NCI-H1417 (cell line): Measurements from ENCODE around the gene PRB2.
A peak's percentile ranks its signal among the peaks of the same experiment; 100 is the strongest.
"Not testable (repeated sequence)": the region's sequence is repeated elsewhere in the genome, so short reads cannot be mapped to it uniquely, and the experiment has no call there.

Source experiments
- DNase-seq, 3 experiments: peaks; one replicate each; lab custom pipeline; 2025; lab: John Stamatoyannopoulos, UW

Gene PRB2

GRCh38 chr12:11395467-11395866 is at the start of gene PRB2:
TSS of gene PRB2 (minus strand) at chr12:11395567. CDS start at chr12:11395529, 38 bp downstream.
- not testable (repeated sequence) for DNase-seq

GRCh38 chr12:11437966-11438365 is 42.6 kb upstream of the PRB2 start:
- DNase-seq: no peak

- no peak for DNase-seq
Measured at GRCh38 chr12:11433664-11434063, 38.3 kb upstream of the PRB2 start.

- DNase-seq: no peak
Measured at GRCh38 chr12:11431486-11431885, 36.1 kb upstream of the PRB2 start.

GRCh38 chr12:11427341-11427740 is 32.0 kb upstream of the PRB2 start:
- no peak for DNase-seq

GRCh38 chr12:11412731-11413130 is 17.4 kb upstream of the PRB2 start:
- no peak for DNase-seq

GRCh38 chr12:11408096-11408495 is 12.7 kb upstream of the PRB2 start:
- DNase-seq: no peak

- no peak for DNase-seq
Measured at GRCh38 chr12:11397366-11397765, 2.0 kb upstream of the PRB2 start.

- DNase-seq: not testable (repeated sequence)
Measured at GRCh38 chr12:11391456-11391855, 3.9 kb downstream of the PRB2 start.

GRCh38 chr12:11377420-11377819 is 17.9 kb downstream of the PRB2 start:
- not testable (repeated sequence) for DNase-seq

GRCh38 chr12:11361151-11361550 is 34.2 kb downstream of the PRB2 start:
- no peak for DNase-seq

GRCh38 chr12:11360205-11360883 is 35.0 kb downstream of the PRB2 start:
- not testable (repeated sequence) for DNase-seq

- not testable (repeated sequence) for DNase-seq
Measured at GRCh38 chr12:11351736-11352135, 43.6 kb downstream of the PRB2 start.

GRCh38 chr12:11348439-11348838 is 46.9 kb downstream of the PRB2 start:
- DNase-seq: no peak

- DNase-seq: peak in 1 of 3 experiments; percentile 7
Measured at GRCh38 chr12:11347810-11348209, 47.6 kb downstream of the PRB2 start.

GRCh38 chr12:11344500-11344899 is 50.9 kb downstream of the PRB2 start:
- DNase-seq: no peak
